Measurements from ENCODE around the gene ACVR1B. TPM values are rescaled to one million over a fixed set of nuclear protein-coding genes. Genes with fewer than 3 reads are reported as not detected.

Gene ACVR1B
- total RNA-seq, 1 donor from 2014 or later = 13.8 TPM

- DNase-seq (ENCODE audit: low read depth) = no peak
- H3K27me3 Mint-ChIP-seq (ENCODE audit: low read depth, unreplicated experiment) = no peaks in the 10 kb centered on the region
- no peak overlapping the region for H3K27ac Mint-ChIP-seq (ENCODE audit: unreplicated experiment)
- H2AFZ ChIP-seq (ENCODE audit: low read depth, low read length) = no peak overlapping the region
- peaks cover 14% of the 10 kb centered on the region for H3K36me3 Mint-ChIP-seq (ENCODE audit: low read depth, unreplicated experiment)
- no peaks in the 10 kb centered on the region for H3K9me3 Mint-ChIP-seq (ENCODE audit: unreplicated experiment)
- peaks cover 27% of the 10 kb centered on the region for H4K20me1 ChIP-seq (ENCODE audit: insufficient read depth, low read length)
- peaks cover 52% of the 10 kb centered on the region for H3K79me2 ChIP-seq (ENCODE audit: insufficient read depth, low read length)
- no peak for FAIRE-seq
- no peak overlapping the region for H3K4me3 Mint-ChIP-seq (ENCODE audit: unreplicated experiment)
- peak overlapping the region; percentile 65 for H3K27ac ChIP-seq (ENCODE audit: low read depth, low read length)
- no peaks in the 10 kb centered on the region for H3K27me3 ChIP-seq (ENCODE audit: insufficient read depth, low read length)
- H3K4me1 ChIP-seq (ENCODE audit: insufficient read depth, low read length) = peaks cover 70% of the 10 kb centered on the region
- H3K4me2 ChIP-seq (ENCODE audit: low read length) = peak overlapping the region; percentile 59
- H3K4me1 Mint-ChIP-seq (ENCODE audit: low read depth, unreplicated experiment) = peaks cover 63% of the 10 kb centered on the region
- no peak overlapping the region for H3K4me3 ChIP-seq (ENCODE audit: insufficient read depth, low read depth, low read length)
- no peaks in the 10 kb centered on the region for H3K9me3 ChIP-seq (ENCODE audit: insufficient read depth, low read depth, low read length)
- TF ChIP-seq EZH2 (IDR thresholded peaks at IDR 0.05; ENCODE audit: insufficient read depth, low read length) (no peak), CTCF (IDR thresholded peaks at IDR 0.05; ENCODE audit: insufficient read depth, low read depth, low read length) (no peak)
- peaks cover 3% of the 10 kb centered on the region for H3K36me3 ChIP-seq (ENCODE audit: insufficient read depth, low read length)
- peak overlapping the region; percentile 10 for H3K9ac ChIP-seq (ENCODE audit: low read length)
These were observed 20.9 kb downstream of the ACVR1B start for GRCh38 chr12:51972422-51972812.

- Mint-ChIP-seq H3K4me1 (ENCODE audit: low read depth, unreplicated experiment) (peaks cover 63% of the 10 kb centered on the region), H3K4me3 (ENCODE audit: unreplicated experiment) (no peak overlapping the region), H3K27ac (ENCODE audit: unreplicated experiment) (no peak overlapping the region), H3K27me3 (ENCODE audit: low read depth, unreplicated experiment) (no peaks in the 10 kb centered on the region), H3K9me3 (ENCODE audit: unreplicated experiment) (no peaks in the 10 kb centered on the region), H3K36me3 (ENCODE audit: low read depth, unreplicated experiment) (peaks cover 14% of the 10 kb centered on the region)
- DNase-seq (ENCODE audit: low read depth) = peak; percentile 92
- Histone ChIP-seq H3K4me2 (ENCODE audit: low read length) (peak overlapping the region; percentile 59), H4K20me1 (ENCODE audit: insufficient read depth, low read length) (peaks cover 24% of the 10 kb centered on the region), H3K27ac (ENCODE audit: low read depth, low read length) (peak overlapping the region; percentile 65), H3K27me3 (ENCODE audit: insufficient read depth, low read length) (no peaks in the 10 kb centered on the region), H3K4me1 (ENCODE audit: insufficient read depth, low read length) (peaks cover 70% of the 10 kb centered on the region), H3K4me3 (ENCODE audit: insufficient read depth, low read depth, low read length) (no peak overlapping the region), H3K9ac (ENCODE audit: low read length) (peak overlapping the region; percentile 10), H2AFZ (ENCODE audit: low read depth, low read length) (no peak overlapping the region), H3K9me3 (ENCODE audit: insufficient read depth, low read depth, low read length) (no peaks in the 10 kb centered on the region), H3K36me3 (ENCODE audit: insufficient read depth, low read length) (peaks cover 5% of the 10 kb centered on the region), H3K79me2 (ENCODE audit: insufficient read depth, low read length) (peaks cover 47% of the 10 kb centered on the region)
- TF ChIP-seq EZH2 (IDR thresholded peaks at IDR 0.05; ENCODE audit: insufficient read depth, low read length) (no peak), CTCF (IDR thresholded peaks at IDR 0.05; ENCODE audit: insufficient read depth, low read depth, low read length) (no peak)
- FAIRE-seq = no peak
These were observed 21.4 kb downstream of the ACVR1B start for GRCh38 chr12:51972849-51973273.

- DNase-seq (ENCODE audit: low read depth) = no peak
- no peaks in the 10 kb centered on the region for H3K27me3 ChIP-seq (ENCODE audit: insufficient read depth, low read length)
- no peak for TF ChIP-seq EZH2 (IDR thresholded peaks at IDR 0.05; ENCODE audit: insufficient read depth, low read length)
- no peak for TF ChIP-seq CTCF (IDR thresholded peaks at IDR 0.05; ENCODE audit: insufficient read depth, low read depth, low read length)
- H3K9ac ChIP-seq (ENCODE audit: low read length) = no peak overlapping the region
- peaks cover 5% of the 10 kb centered on the region for H3K36me3 ChIP-seq (ENCODE audit: insufficient read depth, low read length)
- no peak overlapping the region for H2AFZ ChIP-seq (ENCODE audit: low read depth, low read length)
- H3K4me2 ChIP-seq (ENCODE audit: low read length) = no peak overlapping the region
- H3K27ac ChIP-seq (ENCODE audit: low read depth, low read length) = no peak overlapping the region
- H3K4me1 ChIP-seq (ENCODE audit: insufficient read depth, low read length) = peaks cover 70% of the 10 kb centered on the region
- no peaks in the 10 kb centered on the region for H3K9me3 ChIP-seq (ENCODE audit: insufficient read depth, low read depth, low read length)
- Mint-ChIP-seq H3K9me3 (ENCODE audit: unreplicated experiment) (no peaks in the 10 kb centered on the region), H3K27me3 (ENCODE audit: low read depth, unreplicated experiment) (no peaks in the 10 kb centered on the region), H3K4me3 (ENCODE audit: unreplicated experiment) (no peak overlapping the region), H3K36me3 (ENCODE audit: low read depth, unreplicated experiment) (peaks cover 14% of the 10 kb centered on the region), H3K27ac (ENCODE audit: unreplicated experiment) (no peak overlapping the region), H3K4me1 (ENCODE audit: low read depth, unreplicated experiment) (peaks cover 63% of the 10 kb centered on the region)
- FAIRE-seq = no peak
- H3K79me2 ChIP-seq (ENCODE audit: insufficient read depth, low read length) = peaks cover 40% of the 10 kb centered on the region
- peaks cover 24% of the 10 kb centered on the region for H4K20me1 ChIP-seq (ENCODE audit: insufficient read depth, low read length)
- no peak overlapping the region for H3K4me3 ChIP-seq (ENCODE audit: insufficient read depth, low read depth, low read length)
These were observed 22.1 kb downstream of the ACVR1B start for GRCh38 chr12:51973560-51973959.

All from astrocyte (in vitro differentiated cells and primary cell).